Measurements from ENCODE around the gene CFAP58.
"Not testable (repeated sequence)": the region's sequence is repeated elsewhere in the genome, so short reads cannot be mapped to it uniquely, and the experiment has no call there.

The CFAP58 gene

GRCh38 chr10:104435822-104436221 is 82.2 kb downstream of the CFAP58 start:
- peak; percentile 36 for DNase-seq (ENCODE audit: low spot score)

GRCh38 chr10:104437226-104437625 is 83.6 kb downstream of the CFAP58 start:
- DNase-seq (ENCODE audit: low spot score) = no peak

DNA sequence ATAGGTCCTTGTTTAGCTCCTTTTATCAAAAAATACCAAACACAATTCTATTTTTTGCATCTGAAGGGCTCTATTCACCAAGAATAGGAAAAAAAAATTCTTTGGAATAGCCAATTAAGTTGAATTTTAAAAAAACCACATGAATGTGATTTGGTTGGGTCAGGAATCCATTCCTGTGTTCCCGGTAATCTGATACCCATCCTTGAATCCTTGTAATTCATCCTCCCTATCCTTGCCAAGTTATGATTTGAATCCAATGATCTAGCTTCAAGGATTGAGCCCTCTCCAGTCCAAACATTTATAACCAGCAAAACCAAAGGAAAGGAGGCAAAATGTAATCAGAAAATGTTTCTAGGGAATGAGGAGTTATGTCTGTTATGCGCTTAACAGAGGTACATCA is 86.6 kb downstream of the CFAP58 start:
- DNase-seq (ENCODE audit: low spot score) = no peak

GRCh38 chr10:104441329-104442000 is 87.8 kb downstream of the CFAP58 start:
- peak; percentile 83 for DNase-seq (ENCODE audit: low spot score)

DNA sequence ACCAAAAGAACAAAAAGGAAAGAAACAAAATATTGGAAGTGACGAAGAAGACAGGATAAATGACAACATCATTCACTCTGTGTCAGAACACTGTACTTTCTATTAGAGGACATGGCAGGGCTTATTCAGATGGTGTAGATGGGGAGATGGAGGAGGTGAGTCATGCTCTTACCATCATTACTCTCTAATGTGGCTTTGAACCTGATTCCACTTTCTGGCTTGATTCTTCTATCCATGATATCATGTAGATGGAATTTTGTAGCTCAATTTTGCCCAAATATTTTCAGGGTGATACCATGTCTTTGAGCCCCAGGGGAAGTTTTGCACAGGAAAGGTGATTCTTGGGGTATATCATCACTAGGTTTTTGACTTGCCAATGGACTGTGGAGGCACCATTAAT is 91.7 kb downstream of the CFAP58 start:
- peak; percentile 70 for DNase-seq (ENCODE audit: low spot score)

DNA sequence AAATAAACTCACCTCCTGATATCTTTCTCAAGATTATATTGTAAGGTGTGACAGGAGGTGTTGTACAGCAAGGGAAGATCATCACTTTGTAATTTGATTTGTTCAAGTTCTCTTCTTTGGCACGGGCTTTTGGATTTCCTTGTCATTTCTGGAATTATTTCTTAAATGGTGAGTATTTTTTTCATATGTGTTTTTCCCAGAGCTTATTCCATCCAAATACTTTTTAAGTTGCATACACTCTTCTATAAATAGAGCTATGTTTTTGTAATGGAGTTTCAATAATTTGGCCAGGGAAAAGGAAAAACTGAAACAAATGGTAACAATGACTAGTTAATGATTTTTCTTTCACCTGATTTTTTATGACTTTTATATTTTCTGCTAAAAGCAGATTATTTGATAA is 92.5 kb downstream of the CFAP58 start:
- no peak for DNase-seq (ENCODE audit: low spot score)

GRCh38 chr10:104447331-104447730 is 93.7 kb downstream of the CFAP58 start:
- no peak for DNase-seq (ENCODE audit: low spot score)

- no peak for DNase-seq (ENCODE audit: low spot score)
These were observed 94.3 kb downstream of the CFAP58 start for GRCh38 chr10:104447906-104448305.

DNA sequence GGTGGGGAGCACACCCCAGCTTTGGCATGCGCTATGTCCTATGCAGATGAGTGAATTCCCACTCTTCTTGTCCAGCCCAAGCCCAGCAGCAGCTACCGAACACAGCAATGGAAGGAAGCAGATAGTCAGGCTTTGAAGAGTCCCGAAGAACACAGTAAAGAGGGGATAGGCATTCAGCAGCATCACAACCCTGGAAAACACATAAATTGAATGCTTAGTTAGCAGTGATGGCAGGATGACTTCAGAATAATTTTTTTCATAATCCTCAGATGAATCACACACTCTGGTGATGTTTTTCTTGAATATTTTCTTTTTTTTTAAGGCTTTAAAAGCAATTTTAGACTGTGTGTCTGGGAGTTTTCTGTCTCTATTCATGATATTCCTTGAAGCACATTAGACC is 95.8 kb downstream of the CFAP58 start:
- DNase-seq (ENCODE audit: low spot score) = peak; percentile 47

DNA sequence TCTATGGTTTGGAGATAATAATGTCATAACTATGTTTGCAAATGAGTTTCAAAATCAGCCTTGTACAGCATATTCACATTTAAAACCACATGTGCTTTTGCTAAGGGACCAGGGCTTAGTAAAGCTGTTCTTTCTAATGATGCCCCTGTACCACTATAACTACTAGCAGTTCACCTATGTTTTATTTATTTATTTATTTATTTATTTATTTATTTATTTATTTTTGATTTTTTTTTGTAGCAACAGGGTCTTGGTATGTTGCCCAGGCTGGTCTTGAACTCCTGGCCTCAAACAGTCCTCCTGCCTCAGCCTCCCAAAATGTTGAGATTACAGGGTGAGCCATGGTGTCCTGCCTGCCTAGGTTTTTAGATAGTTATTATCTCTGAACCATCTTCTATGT is 96.9 kb downstream of the CFAP58 start:
- DNase-seq (ENCODE audit: low spot score) = no peak

DNA sequence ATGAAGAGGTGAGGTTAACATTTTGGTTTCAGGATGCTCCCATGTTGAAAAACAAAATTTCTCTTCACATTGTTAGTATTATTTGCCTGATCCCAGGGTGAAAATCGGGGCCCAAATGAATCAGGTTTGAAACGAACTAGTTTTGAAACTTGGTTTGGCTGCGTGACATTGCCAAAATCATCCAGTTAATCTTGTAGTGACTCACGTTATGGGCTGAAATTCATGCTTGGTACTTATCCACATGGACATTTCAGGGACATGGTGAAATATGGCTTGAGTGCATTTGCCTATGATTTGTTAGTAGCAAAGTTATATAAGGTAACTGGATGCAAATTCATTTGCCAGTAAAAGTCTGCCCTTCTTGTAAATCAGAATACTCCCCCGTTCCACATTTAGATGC is 97.3 kb downstream of the CFAP58 start:
- DNase-seq (ENCODE audit: low spot score) = no peak

DNA sequence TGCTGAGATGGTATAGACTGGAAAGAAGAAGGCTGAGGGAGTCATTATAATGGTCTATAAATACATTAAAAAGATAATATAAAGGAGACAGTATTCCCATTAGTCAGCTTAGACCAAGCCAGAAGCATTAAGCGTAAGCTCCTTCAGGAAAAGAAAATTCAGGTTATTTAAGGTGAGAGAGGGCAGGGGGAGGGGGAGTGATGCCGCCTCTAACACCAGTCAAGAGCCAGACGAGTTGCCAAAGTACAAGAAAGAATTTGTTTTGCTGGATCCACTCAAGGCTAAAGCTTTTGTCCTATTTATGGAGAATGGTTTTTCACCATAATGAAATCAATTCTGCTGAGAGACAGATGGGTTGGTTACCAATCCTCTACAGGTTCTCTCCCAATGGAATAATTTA is 99.3 kb downstream of the CFAP58 start:
- no peak for DNase-seq (ENCODE audit: low spot score)

- no peak for DNase-seq (ENCODE audit: low spot score)
These were observed 103.3 kb downstream of the CFAP58 start for GRCh38 chr10:104456802-104457542.

DNA sequence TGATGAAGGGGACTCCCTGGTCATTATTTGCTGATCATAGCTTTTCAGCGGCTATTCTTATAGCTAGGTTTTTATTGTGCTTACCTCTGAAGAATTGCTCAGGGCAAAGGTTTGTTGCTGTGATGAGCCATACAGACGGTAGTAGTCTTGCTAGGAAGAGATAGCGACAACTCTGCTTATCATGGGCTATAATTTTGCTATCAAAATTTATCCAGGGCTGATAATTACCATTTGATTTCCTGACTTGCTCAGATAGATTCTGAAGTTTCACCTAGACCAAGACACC is 103.9 kb downstream of the CFAP58 start:
- DNase-seq (ENCODE audit: low spot score) = no peak

DNA sequence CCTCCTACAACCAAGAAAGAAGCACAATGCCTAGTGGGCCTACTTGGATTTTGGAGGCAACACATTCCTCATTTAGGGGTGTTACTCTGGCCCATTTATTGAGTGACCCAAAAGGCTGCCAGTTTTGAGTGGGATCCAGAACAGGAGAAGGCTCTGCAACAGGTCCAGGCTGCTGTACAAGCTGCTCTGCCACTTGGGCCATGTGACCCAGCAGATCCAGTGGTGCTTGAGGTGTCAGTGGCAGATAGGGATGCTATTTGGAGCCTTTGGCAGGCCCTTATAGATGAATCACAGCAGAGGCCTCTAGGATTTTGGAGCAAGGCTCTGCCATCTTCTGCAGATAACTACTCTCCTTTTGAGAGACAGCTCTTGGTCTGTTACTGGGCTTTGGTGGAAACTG is 111.9 kb downstream of the CFAP58 start:
- not testable (repeated sequence) for DNase-seq (ENCODE audit: low spot score)

DNA sequence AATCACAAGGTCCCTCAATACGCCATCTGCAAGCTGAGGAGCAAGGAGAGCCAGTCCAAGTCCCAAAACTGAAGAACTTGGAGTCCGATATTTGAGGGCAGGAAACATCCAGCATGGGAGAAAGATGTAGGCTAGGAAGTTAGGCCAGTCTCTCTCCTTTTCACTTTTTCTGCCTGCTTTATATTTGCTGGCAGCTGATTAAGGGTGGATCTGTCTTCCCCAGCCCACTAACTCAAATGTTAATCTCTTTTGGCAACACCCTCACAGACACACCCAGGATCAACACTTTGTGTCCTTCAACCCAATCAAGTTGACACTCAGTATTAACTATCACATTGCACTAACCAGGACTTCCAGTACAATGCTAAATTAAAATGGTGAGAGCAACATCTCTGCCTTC is 115.2 kb downstream of the CFAP58 start:
- not testable (repeated sequence) for DNase-seq (ENCODE audit: low spot score)

GRCh38 chr10:104472505-104472904 is 118.9 kb downstream of the CFAP58 start:
- DNase-seq (ENCODE audit: low spot score) = peak; percentile 54

GRCh38 chr10:104472957-104473745 is 119.5 kb downstream of the CFAP58 start:
- no peak for DNase-seq (ENCODE audit: low spot score)

- DNase-seq (ENCODE audit: low spot score) = no peak
These were observed 124.7 kb downstream of the CFAP58 start for GRCh38 chr10:104478380-104478779.

DNA sequence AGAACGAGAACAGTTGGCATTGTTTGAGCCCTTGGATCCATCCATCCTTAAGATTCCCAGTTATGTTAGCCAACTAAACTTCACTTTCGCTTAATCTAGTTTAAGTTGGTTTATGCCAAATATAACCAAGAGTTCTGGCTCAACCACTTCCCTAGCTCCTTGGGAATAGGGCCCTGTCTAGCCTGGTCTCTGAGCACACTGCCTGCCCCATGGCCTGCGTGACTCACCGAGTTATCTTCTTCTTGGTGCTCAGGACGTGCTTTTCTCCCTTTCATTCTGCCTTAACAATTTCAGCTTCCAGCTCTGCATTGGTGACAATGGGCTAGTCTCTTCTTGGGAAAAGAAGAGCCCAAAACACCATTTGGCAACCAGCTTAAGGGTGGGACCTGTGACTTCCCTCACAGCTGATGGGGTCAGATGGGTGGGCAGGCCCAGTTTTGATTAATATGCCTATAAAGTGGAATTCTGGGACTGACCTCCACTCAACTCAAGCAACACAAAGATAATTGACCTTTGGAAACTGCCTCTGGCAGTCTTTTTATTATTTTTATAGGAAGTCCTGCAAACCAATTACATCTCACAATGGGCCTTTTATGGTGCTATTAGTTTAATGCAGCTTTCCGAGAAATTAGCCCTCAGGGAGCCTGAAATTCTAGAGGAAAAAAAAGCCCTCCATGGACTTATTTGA is 126.4 kb downstream of the CFAP58 start:
- DNase-seq (ENCODE audit: low spot score) = no peak

DNA sequence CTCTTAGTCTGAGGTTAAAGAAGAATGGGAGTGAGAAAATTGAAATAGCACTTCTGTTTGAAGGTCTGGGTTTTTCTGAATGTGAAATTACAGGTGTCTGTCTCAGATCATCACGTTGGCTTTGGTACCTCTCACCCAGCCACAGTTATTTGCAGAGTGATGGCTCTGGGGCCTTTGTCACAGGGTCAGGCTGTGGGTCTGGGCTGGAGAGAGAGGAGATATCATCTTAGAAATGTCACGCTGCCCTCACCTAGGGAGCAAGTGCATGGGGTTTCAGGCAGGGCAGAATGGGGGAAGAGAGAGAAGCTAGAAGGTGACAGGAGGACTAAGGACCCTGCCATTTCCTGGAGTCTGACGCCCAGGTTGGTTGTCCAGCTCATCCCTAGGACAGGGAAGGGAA is 127.2 kb downstream of the CFAP58 start:
- DNase-seq (ENCODE audit: low spot score) = no peak

DNA sequence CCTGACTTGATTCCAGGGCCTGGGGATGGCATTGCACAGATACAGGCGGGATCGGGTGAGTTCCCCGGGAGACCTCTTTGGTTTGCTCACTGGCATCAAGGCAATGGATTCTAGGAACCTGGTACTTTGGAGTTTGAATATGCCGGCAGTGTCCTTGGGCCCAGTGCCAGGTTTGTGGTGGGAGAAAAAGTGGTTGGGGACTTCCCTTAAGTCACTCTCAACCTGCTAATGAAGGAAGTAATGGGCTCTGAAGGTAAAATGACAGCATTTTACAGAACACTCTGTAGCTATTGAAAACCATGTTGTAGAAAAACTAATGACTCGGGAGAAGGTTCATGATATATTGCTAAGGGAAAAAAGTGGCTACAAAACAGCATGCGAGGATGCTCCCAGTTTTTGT is 129.9 kb downstream of the CFAP58 start:
- DNase-seq (ENCODE audit: low spot score) = no peak

DNA sequence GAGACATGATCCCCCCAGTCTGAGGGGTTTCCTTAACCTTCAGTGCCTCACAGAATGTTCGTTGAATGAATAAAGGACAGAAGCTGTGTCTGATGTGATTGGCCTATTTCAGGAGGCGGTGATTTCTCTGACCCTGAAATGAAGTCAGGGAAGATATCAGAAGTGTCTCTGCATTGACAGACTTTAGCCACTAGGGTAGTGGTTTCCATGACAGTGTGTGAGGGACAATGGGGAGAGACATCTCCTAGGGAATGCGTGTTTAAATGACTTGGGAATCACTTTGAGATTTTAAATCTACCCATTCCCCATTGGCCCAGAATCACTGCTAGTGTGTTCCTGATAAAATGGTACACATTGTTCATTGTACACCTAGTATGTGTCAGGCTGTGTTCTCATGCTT is 132.0 kb downstream of the CFAP58 start:
- DNase-seq (ENCODE audit: low spot score) = no peak
